Right ventricle myocardium inferior (tissue), 1 donor: Measurements from ENCODE around the gene PLEKHA7. TPM values are rescaled to one million over a fixed set of nuclear protein-coding genes. Genes with fewer than 3 reads are reported as not detected.
"Not testable (repeated sequence)": the region's sequence is repeated elsewhere in the genome, so short reads cannot be mapped to it uniquely, and the experiment has no call there.

Source experiments
- ATAC-seq: fragments of 200-7000 bp; cut with Tn5 transposase; one replicate; pipeline ENCODE4 v1.9.1; 2020; ENCODE audit warnings: mild to moderate bottlenecking, moderate library complexity
- DNase-seq: peaks from one replicate; pipeline ENCODE4 v3.0.0; 2021; ENCODE audit errors: missing footprints
- intact Hi-C: fragments of 100-400 bp; cut with DNase I; formaldehyde crosslinking; loops from one replicate; pipeline ENCODE4 v1.11.0; 2022
- total RNA-seq: library from RNA; stranded (reverse); fragmentation: NEBNext Ultra II Directional; extraction: Animal tissue kit (Norgen Biotek cat#: 25700); gene quantifications from one replicate; pipeline ENCODE4 v1.2.1, GENCODE V29; 2021
- donor health status: DM: no; HTN: yes; CAD: no; lungs with severe emphysema.

PLEKHA7 gene
- total RNA-seq, 1 donor from 2014 or later, result 18.3 TPM

- no peak for DNase-seq
- intact Hi-C loops, result loop anchor here (5.0 kb wide), 2 partner anchors 45 to 65 kb away; no protein-coding TSS in a partner anchor
- ATAC-seq, result no peak
Observed at GRCh38 chr11:17012179-17012578, 2.0 kb downstream of the PLEKHA7 start.

- intact Hi-C loops, result loop anchor here (5.0 kb wide), 2 partner anchors 44 to 64 kb away; no protein-coding TSS in a partner anchor
- ATAC-seq, result no peak
Observed at GRCh38 chr11:17010851-17011420, 3.3 kb downstream of the PLEKHA7 start.

GRCh38 chr11:17008099-17008498 lies 6.1 kb downstream of the PLEKHA7 start:
- ATAC-seq (no peak), DNase-seq (no peak)
- intact Hi-C loops, result no loop called here

More at GRCh38 chr11:17010851-17011420, 3.3 kb downstream of the PLEKHA7 start:
- DNase-seq, result no peak

GRCh38 chr11:17005646-17006045 lies 8.6 kb downstream of the PLEKHA7 start:
- DNase-seq (no peak), ATAC-seq (no peak)
- intact Hi-C loops, result no loop called here

- no peak for DNase-seq
- intact Hi-C loops, result no loop called here
- no peak for ATAC-seq
Observed at GRCh38 chr11:17004486-17005148, 9.6 kb downstream of the PLEKHA7 start.

- intact Hi-C loops, result no loop called here
- DNase-seq (no peak), ATAC-seq (no peak)
Observed at GRCh38 chr11:17003426-17003825, 10.8 kb downstream of the PLEKHA7 start.

- intact Hi-C loops, result no loop called here
- DNase-seq, result no peak
- ATAC-seq, result no peak
Observed at GRCh38 chr11:17002543-17002942, 11.7 kb downstream of the PLEKHA7 start.

GRCh38 chr11:17001806-17002205 lies 12.4 kb downstream of the PLEKHA7 start:
- no peak for ATAC-seq
- intact Hi-C loops, result no loop called here
- no peak for DNase-seq

- no peak for ATAC-seq
Observed at GRCh38 chr11:17000987-17001386, 13.2 kb downstream of the PLEKHA7 start.

GRCh38 chr11:17000253-17000652 lies 14.0 kb downstream of the PLEKHA7 start:
- intact Hi-C loops, ATAC-seq, DNase-seq: not testable (repeated sequence)

More at GRCh38 chr11:17000987-17001386, 13.2 kb downstream of the PLEKHA7 start:
- no peak for DNase-seq
- intact Hi-C loops, result no loop called here

GRCh38 chr11:16999116-16999515 lies 15.1 kb downstream of the PLEKHA7 start:
- DNase-seq, result no peak
- intact Hi-C loops, result no loop called here
- no peak for ATAC-seq

GRCh38 chr11:16997624-16998023 lies 16.6 kb downstream of the PLEKHA7 start:
- ATAC-seq, result peak; percentile 79
- no peak for DNase-seq
- intact Hi-C loops, result no loop called here

GRCh38 chr11:16993495-16993894 lies 20.7 kb downstream of the PLEKHA7 start:
- intact Hi-C loops, result no loop called here
- peak; percentile 43 for ATAC-seq
- no peak for DNase-seq

- intact Hi-C loops, result no loop called here
- ATAC-seq (no peak), DNase-seq (no peak)
Observed at GRCh38 chr11:16992846-16993245, 21.4 kb downstream of the PLEKHA7 start.

- DNase-seq (no peak), ATAC-seq (no peak)
- intact Hi-C loops, result no loop called here
Observed at GRCh38 chr11:16989554-16989953, 24.7 kb downstream of the PLEKHA7 start.

- ATAC-seq, result no peak
- intact Hi-C loops, result no loop called here
- no peak for DNase-seq
Observed at GRCh38 chr11:16987205-16987568, 27.0 kb downstream of the PLEKHA7 start.

GRCh38 chr11:16986434-16987204 lies 27.6 kb downstream of the PLEKHA7 start:
- intact Hi-C loops, result no loop called here
- DNase-seq (no peak), ATAC-seq (no peak)

GRCh38 chr11:16985297-16985696 lies 28.9 kb downstream of the PLEKHA7 start:
- intact Hi-C loops, result no loop called here
- no peak for ATAC-seq
- no peak for DNase-seq

GRCh38 chr11:16984229-16984628 lies 30.0 kb downstream of the PLEKHA7 start:
- intact Hi-C loops, result no loop called here
- DNase-seq (no peak), ATAC-seq (no peak)

- intact Hi-C loops, result no loop called here
- DNase-seq, result no peak
- ATAC-seq, result no peak
Observed at GRCh38 chr11:16982809-16983208, 31.4 kb downstream of the PLEKHA7 start.
